PC-9 (cell line): Measurements from ENCODE around the gene CKAP5. TPM values are rescaled to one million over a fixed set of nuclear protein-coding genes. Genes with fewer than 3 reads are reported as not detected.
A peak's percentile ranks its signal among the peaks of the same experiment; 100 is the strongest.

ENCODE experiments used
- BruUV-seq: library from RNA; stranded (reverse); fragments of 400-500 nt; replicated peaks from 2 replicates; lab custom pipeline; 2021; lab: Mats Ljungman, UMichigan
- CTCF ChIA-PET: fragments of 300-600 bp; sonication (Branson Sonifier 250); formaldehyde crosslinking; loops from one replicate; lab custom pipeline; 2022; ENCODE audit warnings: antibody characterized with exemption; lab: Charles Lee
- POLR2A ChIA-PET: fragments of 300-600 bp; sonication (Branson Sonifier 250); formaldehyde crosslinking; loops from one replicate; lab custom pipeline; 2022; ENCODE audit warnings: antibody characterized with exemption; ENCODE audit not compliant: unreplicated experiment; lab: Charles Lee
- DNase-seq, 2 experiments: peaks; one replicate each; pipeline versions ENCODE4 v3.0.0 to v3.0.0-alpha.2; 2015 to 2022; ENCODE audit warnings: mixed read lengths in 1 of 2
- H2AFZ ChIP-seq: fragments of 200-600 bp; sonication (generic); 2 replicates; pipeline ENCODE4 v1.8.1; 2017; ENCODE audit warnings: antibody characterized with exemption
- H3F3A ChIP-seq: fragments of 200-600 bp; sonication (generic); 2 replicates; pipeline ENCODE4 v1.8.1; 2017; ENCODE audit warnings: antibody characterized with exemption, mild to moderate bottlenecking, low read depth; ENCODE audit not compliant: insufficient read depth
- H3K27ac ChIP-seq: fragments of 200-600 bp; sonication (generic); 2 replicates; pipeline ENCODE4 v1.6.1; 2016; ENCODE audit warnings: mixed run types
- H3K27me3 ChIP-seq: fragments of 200-600 bp; sonication (generic); 2 replicates; pipeline ENCODE4 v1.6.1; 2016; ENCODE audit warnings: low read depth, mixed run types; ENCODE audit not compliant: insufficient read depth
- H3K36me3 ChIP-seq: fragments of 200-600 bp; sonication (generic); 2 replicates; pipeline ENCODE4 v1.6.1; 2016; ENCODE audit warnings: low read depth, mixed run types
- H3K4me1 ChIP-seq: fragments of 200-600 bp; sonication (generic); replicated peaks from 2 replicates; pipeline ENCODE4 v1.6.1; 2016; ENCODE audit warnings: mixed run types; ENCODE audit not compliant: insufficient read depth
- H3K4me2 ChIP-seq: fragments of 200-600 bp; sonication (generic); 2 replicates; pipeline ENCODE4 v1.6.1; 2017; ENCODE audit warnings: mixed run types
- H3K4me3 ChIP-seq: fragments of 200-600 bp; sonication (generic); 2 replicates; pipeline ENCODE4 v1.6.1; 2016; ENCODE audit warnings: mixed run types
- H3K79me2 ChIP-seq: fragments of 200-600 bp; sonication (generic); 2 replicates; pipeline ENCODE4 v1.6.1; 2017; ENCODE audit warnings: low read depth, mixed run types
- H3K9me2 ChIP-seq: fragments of 200-600 bp; sonication (generic); 2 replicates; pipeline ENCODE4 v1.8.1; 2017; ENCODE audit warnings: mild to moderate bottlenecking; ENCODE audit not compliant: insufficient read depth
- H3K9me3 ChIP-seq: fragments of 200-600 bp; sonication (generic); 2 replicates; pipeline ENCODE4 v1.8.1; 2016; ENCODE audit warnings: low read depth; ENCODE audit not compliant: insufficient read depth
- H4K20me1 ChIP-seq: fragments of 200-600 bp; sonication (generic); 2 replicates; pipeline ENCODE4 v1.8.1; 2017; ENCODE audit not compliant: insufficient read depth
- CTCF ChIP-seq: fragments of 200-600 bp; sonication (generic); conservative IDR thresholded peaks from 2 replicates; pipeline ENCODE4 v1.6.1; 2017; ENCODE audit warnings: mixed run types, antibody characterized with exemption, mild to moderate bottlenecking, moderate library complexity
- EZH2 ChIP-seq: fragments of 200-600 bp; sonication (generic); IDR thresholded peaks from 2 replicates; pipeline ENCODE4 v1.8.0; 2017; ENCODE audit warnings: antibody characterized with exemption, low read depth
- intact Hi-C: fragments of 100-400 bp; cut with micrococcal nuclease; formaldehyde crosslinking; loops from one replicate; pipeline ENCODE4 v1.10.0; 2022; ENCODE audit not compliant: unreplicated experiment
- total RNA-seq: library from RNA; stranded (reverse); gene quantifications from 2 replicates; pipeline ENCODE4 v1.2.3, GENCODE V29; 2021

CKAP5 gene
- total RNA-seq, 1 experiment from 2014 or later = 195 TPM

GRCh38 chr11:46827995-46828394, 18.1 kb downstream of the CKAP5 start:
- POLR2A ChIA-PET = no interaction called here
- intact Hi-C loops = loop anchor here (5.0 kb wide), 1 partner anchor 529 kb away; no protein-coding TSS in a partner anchor
- CTCF ChIA-PET = no interaction called here

GRCh38 chr11:46826310-46827044, 19.6 kb downstream of the CKAP5 start:
- no peaks in the 10 kb centered on the region for H3K4me1 ChIP-seq
- no peaks in the 10 kb centered on the region for H3K9me2 ChIP-seq
- H3K9me3 ChIP-seq = no peaks in the 10 kb centered on the region
- H3F3A ChIP-seq = peaks cover 14% of the 10 kb centered on the region
- peak overlapping the region; percentile 45 for H3K4me3 ChIP-seq
- H2AFZ ChIP-seq = no peak overlapping the region
- ChIA-PET POLR2A (interaction anchor here (0.6 to 1.0 kb wide), 4 partner anchors 7 to 366 kb away, joined by 3 to 10 read pairs (median 3); partner anchors contain the start of gene CKAP5), CTCF (interaction anchor here (1.0 to 1.1 kb wide), 3 partner anchors 8 to 335 kb away, joined by 4 to 10 read pairs (median 4); no protein-coding TSS in a partner anchor)
- no peaks in the 10 kb centered on the region for H3K36me3 ChIP-seq
- peak overlapping the region; percentile 64 for H3K4me2 ChIP-seq
- TF ChIP-seq CTCF (no peak), EZH2 (no peak)
- BruUV-seq = no TSS peak
- H3K27ac ChIP-seq = no peak overlapping the region
- no peaks in the 10 kb centered on the region for H3K27me3 ChIP-seq
- H3K79me2 ChIP-seq = peaks cover 99% of the 10 kb centered on the region
- peaks cover 50% of the 10 kb centered on the region for H4K20me1 ChIP-seq
- intact Hi-C loops = loop anchor here (1.0 to 5.0 kb wide), 2 partner anchors 20 to 531 kb away; partner anchors contain the start of gene CKAP5
- peak; percentile 61 to 85 for DNase-seq

More at GRCh38 chr11:46827995-46828394, 18.1 kb downstream of the CKAP5 start:
- no peak overlapping the region for H2AFZ ChIP-seq
- no peak overlapping the region for H3K4me3 ChIP-seq
- H3K79me2 ChIP-seq = peaks cover 99% of the 10 kb centered on the region
- H3F3A ChIP-seq = peaks cover 23% of the 10 kb centered on the region
- H4K20me1 ChIP-seq = peaks cover 54% of the 10 kb centered on the region
- H3K9me2 ChIP-seq = no peaks in the 10 kb centered on the region
- no peak for DNase-seq
- H3K36me3 ChIP-seq = no peaks in the 10 kb centered on the region
- H3K27me3 ChIP-seq = no peaks in the 10 kb centered on the region
- BruUV-seq = no TSS peak
- no peaks in the 10 kb centered on the region for H3K9me3 ChIP-seq
- no peaks in the 10 kb centered on the region for H3K4me1 ChIP-seq
- no peak for TF ChIP-seq EZH2
- TF ChIP-seq CTCF = no peak
- no peak overlapping the region for H3K27ac ChIP-seq
- no peak overlapping the region for H3K4me2 ChIP-seq

GRCh38 chr11:46808799-46809431, 37.2 kb downstream of the CKAP5 start:
- Histone ChIP-seq H3K79me2 (no peaks in the 10 kb centered on the region), H3K27ac (no peak overlapping the region), H3K27me3 (no peaks in the 10 kb centered on the region), H3F3A (peaks cover 33% of the 10 kb centered on the region), H2AFZ (no peak overlapping the region), H3K36me3 (peaks cover 44% of the 10 kb centered on the region), H3K4me2 (no peak overlapping the region), H3K4me1 (no peaks in the 10 kb centered on the region), H3K4me3 (no peak overlapping the region), H4K20me1 (0 out of 2 replicates have a peak, but pooled peaks cover 4% of the 10 kb centered on the region), H3K9me3 (no peaks in the 10 kb centered on the region), H3K9me2 (no peaks in the 10 kb centered on the region)
- ChIA-PET POLR2A (no interaction called here), CTCF (interaction anchor here (0.6 to 0.7 kb wide), 2 partner anchors 19 to 425 kb away, joined by 3 read pairs; no protein-coding TSS in a partner anchor)
- intact Hi-C loops = no loop called here
- DNase-seq = no peak
- TF ChIP-seq EZH2 = no peak
- TF ChIP-seq CTCF = peak; percentile 61
- BruUV-seq = no TSS peak
